Small intestine (tissue), 7 donors: ENCODE results near the gene SMIM10L2A. TPM values are rescaled to one million over a fixed set of nuclear protein-coding genes. Genes with fewer than 3 reads are reported as not detected.

Source experiments
- DNase-seq, 2 donors: peaks; one replicate each; pipeline versions ENCODE4 v3.0.0 to v3.0.0-alpha.2; 2013
- FAIRE-seq: peaks from 2 replicates; lab custom pipeline; 2012; peaks lifted over from hg19 to GRCh38; lab: Jason Lieb, UNC
- H3K27ac ChIP-seq, 3 donors: one replicate each; pipeline ENCODE4 v1.5.1; 2013; ENCODE audit warnings: low read length in 2 of 3, mild to moderate bottlenecking in 2 of 3, control low read depth in 1 of 3, inconsistent platforms in 1 of 3, low read depth in 1 of 3, moderate library complexity in 1 of 3
- H3K27me3 ChIP-seq, 3 donors: one replicate each; pipeline ENCODE4 v1.6.1; 2013; ENCODE audit warnings: low read length in 3 of 3, inconsistent platforms in 1 of 3; ENCODE audit not compliant: control insufficient read depth in 3 of 3, insufficient read depth in 3 of 3
- H3K36me3 ChIP-seq, 3 donors: one replicate each; pipeline ENCODE4 v1.6.1; 2013; ENCODE audit warnings: low read length in 3 of 3, inconsistent platforms in 1 of 3, low read depth in 1 of 3, mild to moderate bottlenecking in 1 of 3, moderate library complexity in 1 of 3; ENCODE audit not compliant: control insufficient read depth in 3 of 3, insufficient read depth in 2 of 3
- H3K4me1 ChIP-seq, 3 donors: one replicate each; pipeline ENCODE4 v1.6.1; 2013; ENCODE audit warnings: low read length in 2 of 3, inconsistent platforms in 1 of 3, low read depth in 1 of 3, mild to moderate bottlenecking in 1 of 3, moderate library complexity in 1 of 3; ENCODE audit not compliant: control insufficient read depth in 3 of 3, insufficient read depth in 2 of 3
- H3K4me3 ChIP-seq, 3 donors: one replicate each; pipeline ENCODE4 v1.5.1; 2013; ENCODE audit warnings: low read length in 3 of 3, control low read depth in 1 of 3, inconsistent platforms in 1 of 3, low read depth in 1 of 3, mild to moderate bottlenecking in 1 of 3, moderate library complexity in 1 of 3
- H3K9me3 ChIP-seq, 2 donors: one replicate each; pipeline ENCODE4 v1.6.1; 2013; ENCODE audit warnings: low read depth in 1 of 2, low read length in 1 of 2; ENCODE audit not compliant: control insufficient read depth in 2 of 2, insufficient read depth in 1 of 2
- WGBS, 3 donors: extraction: QIAGEN DNeasy Blood & Tissue Kit; methylation state at CpG; one replicate each; pipeline ENCODE4 v1.1.7; 2013; 5-methylcytosine and 5-hydroxymethylcytosine counted together
- polyA plus RNA-seq, 4 donors: library from polyadenylated mRNA; stranded (reverse) in 3 of 4; unstranded in 1 of 4; fragments of 200-250 nt in 3 of 4; fragments of 120-200 nt in 1 of 4; gene quantifications; one replicate each; pipeline versions ENCODE4 v1.2.1 to v1.2.3, GENCODE V29; 2013
- donor health status: healthy with polysubstance abuse.
- donor health status: control.
- donor health status: control.
- donor health status: Bipolar disorder and iron deficiency.
- donor health status: healthy.

Gene SMIM10L2A
- polyA plus RNA-seq, 4 donors, result 0.92 to 4.6 TPM; not detected in 2

GRCh38 chrX:135434258-135435138 is 12.8 kb downstream of the SMIM10L2A start:
- Histone ChIP-seq H3K4me3 (no peak overlapping the region), H3K27me3 (peaks cover 0 to 3% (median 0%) of the 10 kb centered on the region in 3 donors), H3K4me1 (no peaks in the 10 kb centered on the region), H3K36me3 (no peaks in the 10 kb centered on the region), H3K27ac (no peak overlapping the region), H3K9me3 (peaks cover 0 to 2% of the 10 kb centered on the region in 2 donors)
- no peak for FAIRE-seq
- 90 to 94% (median 93%) methylated on average over 37 to 49 of the region's 49 CpGs for WGBS, 3 donors
- DNase-seq, result no peak

DNA sequence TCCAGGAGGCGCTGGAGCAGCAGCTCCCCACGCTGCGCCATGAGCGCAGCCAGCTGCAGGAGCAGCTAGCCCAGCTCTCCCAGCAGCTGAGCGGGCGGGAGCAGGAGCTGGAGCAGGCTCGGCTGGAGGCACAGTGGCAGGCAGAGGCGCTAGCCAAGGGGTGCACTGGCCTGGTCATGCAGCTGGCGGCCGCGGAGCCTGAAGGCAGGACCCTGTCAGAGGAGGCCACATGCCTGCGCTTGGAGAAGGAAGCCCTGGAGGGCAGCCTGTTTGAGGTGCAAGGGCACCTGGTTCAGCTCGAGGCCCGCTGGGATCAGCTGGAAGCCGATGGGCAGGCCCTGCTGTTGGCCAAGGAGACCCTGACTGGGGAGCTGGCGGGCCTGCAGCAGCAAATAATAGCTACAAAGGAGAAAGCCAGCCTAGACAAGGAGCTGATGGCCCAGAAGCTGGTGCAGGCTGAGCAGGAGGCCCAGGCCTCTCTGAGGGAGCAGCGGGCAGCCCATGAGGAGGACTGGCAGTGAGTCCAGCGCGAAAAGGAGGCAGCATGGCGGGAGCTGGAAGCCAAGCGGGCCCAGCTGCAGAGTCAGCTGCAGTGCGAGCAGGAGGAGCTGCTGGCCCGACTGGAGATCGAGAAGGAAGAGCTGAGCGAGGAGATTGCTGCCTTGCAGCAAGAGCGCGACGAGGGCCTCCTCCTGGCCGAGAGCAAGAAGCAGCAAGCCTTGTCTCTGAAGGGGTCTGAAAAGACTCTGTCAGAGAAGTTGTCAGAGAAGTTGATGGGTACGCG is 13.6 kb downstream of the SMIM10L2A start:
- Histone ChIP-seq H3K36me3 (no peaks in the 10 kb centered on the region), H3K27me3 (peaks cover 0 to 3% (median 0%) of the 10 kb centered on the region in 3 donors), H3K27ac (no peak overlapping the region), H3K4me1 (no peaks in the 10 kb centered on the region), H3K9me3 (peaks cover 0 to 2% of the 10 kb centered on the region in 2 donors), H3K4me3 (no peak overlapping the region)
- DNase-seq (no peak), FAIRE-seq (no peak)
- 92 to 94% (median 93%) methylated on average over 26 to 31 of the region's 31 CpGs for WGBS, 3 donors

DNA sequence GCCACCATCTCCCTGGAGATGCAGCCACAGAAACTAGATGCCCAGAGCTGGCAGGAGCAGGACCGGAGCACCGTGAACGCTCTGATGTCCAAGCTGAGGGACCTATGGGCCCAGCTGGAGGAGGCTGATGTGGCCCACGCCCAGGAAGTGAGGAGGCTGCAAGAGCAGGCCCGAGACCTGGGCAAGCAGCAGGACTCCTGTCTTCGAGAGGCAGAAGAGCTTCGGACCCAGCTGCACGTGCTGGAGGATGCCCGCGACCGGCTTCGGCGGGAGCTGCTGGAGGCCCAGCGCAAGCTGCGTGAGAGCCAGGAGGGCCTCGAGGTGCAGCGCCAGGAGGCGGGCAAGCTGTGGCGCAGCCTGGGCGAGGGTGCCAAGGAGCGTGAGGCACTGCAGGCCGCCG is 14.2 kb downstream of the SMIM10L2A start:
- FAIRE-seq, result no peak
- Histone ChIP-seq H3K9me3 (peaks cover 0 to 2% of the 10 kb centered on the region in 2 donors), H3K4me3 (no peak overlapping the region), H3K36me3 (no peaks in the 10 kb centered on the region), H3K27me3 (peaks cover 0 to under 1% (median 0%) of the 10 kb centered on the region in 3 donors), H3K4me1 (no peaks in the 10 kb centered on the region), H3K27ac (no peak overlapping the region)
- no peak for DNase-seq
- WGBS, 3 donors, result 88 to 95% (median 90%) methylated on average over 19 to 23 of the region's 23 CpGs

GRCh38 chrX:135436456-135436855 is 14.7 kb downstream of the SMIM10L2A start:
- no peak overlapping the region for H3K27ac ChIP-seq
- FAIRE-seq, result no peak
- H3K36me3 ChIP-seq, result no peaks in the 10 kb centered on the region
- H3K4me1 ChIP-seq, result no peaks in the 10 kb centered on the region
- DNase-seq, result no peak
- 80 to 91% (median 83%) methylated on average over 22 to 32 of the region's 32 CpGs for WGBS, 3 donors
- H3K27me3 ChIP-seq, result no peaks in the 10 kb centered on the region
- H3K4me3 ChIP-seq, result no peak overlapping the region
- H3K9me3 ChIP-seq, result peaks cover 0 to 2% of the 10 kb centered on the region in 2 donors

GRCh38 chrX:135436966-135437866 is 15.5 kb downstream of the SMIM10L2A start:
- H3K4me1 ChIP-seq, result no peaks in the 10 kb centered on the region
- DNase-seq, result no peak
- FAIRE-seq, result no peak
- H3K4me3 ChIP-seq, result no peak overlapping the region
- no peaks in the 10 kb centered on the region for H3K27me3 ChIP-seq
- no peak overlapping the region for H3K27ac ChIP-seq
- H3K9me3 ChIP-seq, result peaks cover 0 to 2% of the 10 kb centered on the region in 2 donors
- 90 to 92% (median 90%) methylated on average over 29 to 49 of the region's 49 CpGs for WGBS, 3 donors
- no peaks in the 10 kb centered on the region for H3K36me3 ChIP-seq

- Histone ChIP-seq H3K4me1 (no peaks in the 10 kb centered on the region), H3K9me3 (peaks cover 0 to under 1% of the 10 kb centered on the region in 2 donors), H3K4me3 (no peak overlapping the region), H3K27me3 (no peaks in the 10 kb centered on the region), H3K27ac (no peak overlapping the region), H3K36me3 (no peaks in the 10 kb centered on the region)
- FAIRE-seq (no peak), DNase-seq (no peak)
- 75 to 84% (median 78%) methylated on average over 22 to 28 of the region's 28 CpGs for WGBS, 3 donors
Observed at GRCh38 chrX:135437867-135438733, 16.4 kb downstream of the SMIM10L2A start.

DNA sequence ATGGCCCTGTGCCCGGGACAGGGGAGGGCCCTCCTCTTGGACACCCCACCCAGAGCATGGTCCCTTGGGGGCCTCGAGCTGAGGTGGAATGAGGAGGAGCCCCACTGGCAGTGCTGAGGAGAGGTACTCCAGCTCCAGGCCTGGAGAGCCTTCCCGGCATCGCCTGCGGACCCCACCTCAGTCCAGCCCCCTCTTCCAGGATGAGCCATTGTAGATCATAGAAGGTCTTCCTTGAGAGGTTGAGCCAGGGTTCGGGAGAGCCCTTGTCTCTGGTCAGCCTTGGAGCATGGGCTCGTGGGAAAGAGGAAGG is 16.9 kb downstream of the SMIM10L2A start:
- H3K36me3 ChIP-seq, result no peaks in the 10 kb centered on the region
- H3K9me3 ChIP-seq, result no peaks in the 10 kb centered on the region
- no peaks in the 10 kb centered on the region for H3K27me3 ChIP-seq
- no peak overlapping the region for H3K27ac ChIP-seq
- WGBS, 3 donors, result 65 to 77% (median 68%) methylated on average over 7 of the region's 7 CpGs
- no peaks in the 10 kb centered on the region for H3K4me1 ChIP-seq
- DNase-seq (no peak), FAIRE-seq (no peak)
- H3K4me3 ChIP-seq, result no peak overlapping the region
